Epithelial cell of proximal tubule (primary cell): Measurements from ENCODE around the gene NPC1. TPM values are rescaled to one million over a fixed set of nuclear protein-coding genes. Genes with fewer than 3 reads are reported as not detected.

ENCODE experiments used
- DNase-seq: peaks from one replicate; pipeline ENCODE4 v3.0.0-alpha.2; 2011; ENCODE audit warnings: low read depth
- H3K4me3 ChIP-seq: 2 replicates; pipeline ENCODE4 v1.5.1; 2011; ENCODE audit warnings: low read depth, mild to moderate bottlenecking, low read length
- total RNA-seq: library from RNA; depleted of rRNA; stranded (reverse); fragments of >200 nt; gene quantifications from 2 replicates; pipeline ENCODE4 v1.2.3, GENCODE V29; 2015
- TF ChIP-seq, protein P1 (sequence below): conservative IDR thresholded peaks from 2 replicates; pipeline ENCODE4 v1.5.1; 2012; ENCODE audit warnings: low read depth, mild to moderate bottlenecking, low read length

NPC1 gene
- total RNA-seq, 1 donor from 2014 or later: 54.8 TPM

- no peak for DNase-seq
- TF ChIP-seq, protein P1, sequence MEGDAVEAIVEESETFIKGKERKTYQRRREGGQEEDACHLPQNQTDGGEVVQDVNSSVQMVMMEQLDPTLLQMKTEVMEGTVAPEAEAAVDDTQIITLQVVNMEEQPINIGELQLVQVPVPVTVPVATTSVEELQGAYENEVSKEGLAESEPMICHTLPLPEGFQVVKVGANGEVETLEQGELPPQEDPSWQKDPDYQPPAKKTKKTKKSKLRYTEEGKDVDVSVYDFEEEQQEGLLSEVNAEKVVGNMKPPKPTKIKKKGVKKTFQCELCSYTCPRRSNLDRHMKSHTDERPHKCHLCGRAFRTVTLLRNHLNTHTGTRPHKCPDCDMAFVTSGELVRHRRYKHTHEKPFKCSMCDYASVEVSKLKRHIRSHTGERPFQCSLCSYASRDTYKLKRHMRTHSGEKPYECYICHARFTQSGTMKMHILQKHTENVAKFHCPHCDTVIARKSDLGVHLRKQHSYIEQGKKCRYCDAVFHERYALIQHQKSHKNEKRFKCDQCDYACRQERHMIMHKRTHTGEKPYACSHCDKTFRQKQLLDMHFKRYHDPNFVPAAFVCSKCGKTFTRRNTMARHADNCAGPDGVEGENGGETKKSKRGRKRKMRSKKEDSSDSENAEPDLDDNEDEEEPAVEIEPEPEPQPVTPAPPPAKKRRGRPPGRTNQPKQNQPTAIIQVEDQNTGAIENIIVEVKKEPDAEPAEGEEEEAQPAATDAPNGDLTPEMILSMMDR: no peak
- H3K4me3 ChIP-seq: no peak overlapping the region
Measured at GRCh38 chr18:23526501-23527063, 59.7 kb downstream of the NPC1 start.

- no peak overlapping the region for H3K4me3 ChIP-seq
- TF ChIP-seq, protein P1: no peak
Measured at GRCh38 chr18:23524213-23524707, 62.0 kb downstream of the NPC1 start.

DNA sequence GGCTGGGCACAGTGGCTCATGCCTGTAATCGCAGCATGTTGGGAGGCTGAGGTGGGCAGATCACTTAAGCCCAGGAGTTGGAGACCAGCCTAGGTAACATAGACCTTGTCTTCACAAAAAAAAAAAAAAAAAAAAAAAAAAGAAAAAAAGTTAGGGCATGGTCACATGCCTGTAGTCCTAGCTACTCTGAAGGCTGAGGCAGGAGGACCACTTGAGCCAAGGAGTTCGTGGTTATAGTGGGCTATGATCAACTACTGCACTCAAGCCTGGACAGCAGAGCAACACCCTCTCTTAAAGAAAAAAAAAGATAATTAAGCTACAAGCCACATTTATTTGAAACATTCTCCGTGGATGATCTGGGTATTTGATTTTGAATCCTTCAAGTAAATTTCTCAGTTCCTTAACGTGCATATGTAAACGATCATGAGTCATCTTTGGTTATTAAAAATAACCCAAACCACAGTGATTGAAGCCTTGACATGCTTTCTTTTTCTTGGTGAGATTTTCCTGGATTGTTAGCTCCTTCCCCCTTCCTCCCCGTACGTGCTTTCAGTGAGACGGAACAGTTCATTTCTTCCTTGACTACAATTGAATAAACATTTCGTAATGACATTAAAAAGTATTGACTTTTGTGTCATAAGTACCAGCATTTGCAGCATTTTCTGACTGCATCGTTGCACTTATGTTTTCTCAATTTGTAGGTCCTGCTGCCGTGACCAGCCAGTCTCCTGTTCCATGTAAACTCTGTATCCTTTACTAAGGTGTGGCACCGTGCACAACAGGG is 62.7 kb downstream of the NPC1 start:
- no peak overlapping the region for H3K4me3 ChIP-seq
- DNase-seq: no peak
- TF ChIP-seq, protein P1: no peak

More at GRCh38 chr18:23524213-23524707, 62.0 kb downstream of the NPC1 start:
- DNase-seq: no peak

DNA sequence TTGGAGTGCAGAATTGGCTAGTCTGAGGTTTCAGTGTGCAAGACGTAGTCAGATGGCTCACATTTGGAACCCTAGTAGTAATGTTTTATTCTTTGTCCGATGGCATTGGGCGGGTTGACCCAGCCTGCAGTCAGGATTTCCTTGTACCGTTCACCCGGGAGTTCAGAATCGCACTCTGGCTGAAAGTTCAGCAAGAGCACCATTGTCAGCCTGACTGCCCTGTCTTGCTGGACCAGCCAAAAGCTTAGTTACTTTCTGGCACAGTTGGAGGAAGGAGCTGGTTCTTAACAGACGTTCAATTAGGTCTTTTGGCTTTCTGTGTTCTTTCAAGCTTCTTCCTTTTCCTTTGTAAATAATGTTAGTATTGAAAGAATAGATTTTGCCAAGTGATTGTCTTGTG is 64.4 kb downstream of the NPC1 start:
- no peak for DNase-seq
- H3K4me3 ChIP-seq: no peak overlapping the region
- TF ChIP-seq, protein P1: no peak

DNA sequence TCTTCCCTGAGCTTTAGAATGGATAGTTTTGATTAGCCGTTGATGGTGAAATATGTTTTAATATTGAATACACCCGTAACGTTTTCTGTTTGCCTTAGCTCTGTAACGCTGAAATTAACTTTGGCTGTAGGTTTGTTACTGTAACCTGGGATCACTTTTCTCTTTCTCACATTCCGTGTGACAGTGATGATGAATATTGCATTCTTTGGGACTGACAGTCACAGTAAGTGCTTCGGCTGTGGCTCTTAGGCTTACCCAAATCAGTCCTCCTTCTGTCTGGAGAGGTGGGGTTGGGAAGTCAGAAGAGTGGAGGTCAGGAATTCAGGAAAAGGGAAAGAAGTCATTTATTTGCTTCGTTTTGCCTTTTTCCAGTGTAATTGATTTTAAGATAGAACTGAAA is 65.0 kb downstream of the NPC1 start:
- no peak for DNase-seq
- H3K4me3 ChIP-seq: no peak overlapping the region
- TF ChIP-seq, protein P1: no peak

DNA sequence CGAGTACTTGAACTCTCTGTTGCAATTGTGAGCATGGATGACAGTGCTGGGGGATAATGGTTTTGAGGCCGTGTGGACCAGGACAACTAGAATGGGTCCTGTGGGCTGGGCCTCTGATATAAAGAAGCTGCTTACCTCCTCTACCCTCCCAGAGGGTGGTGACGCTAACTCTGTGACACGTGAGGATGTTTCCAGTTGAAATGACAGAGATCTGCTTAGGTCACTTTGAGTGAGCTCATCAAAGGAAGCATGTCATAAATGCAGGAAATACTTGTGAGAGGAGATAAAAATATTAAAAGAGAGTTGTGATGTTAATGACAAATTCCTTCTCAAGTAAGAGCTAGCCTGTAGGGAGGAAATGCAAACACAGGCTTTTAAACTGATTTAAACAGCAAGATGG is 66.6 kb downstream of the NPC1 start:
- TF ChIP-seq, protein P1: no peak

More for the DNA sequence above, 66.6 kb downstream of the NPC1 start:
- no peak for DNase-seq
- no peak overlapping the region for H3K4me3 ChIP-seq
